ENCODE measurements around the gene TARS2.
A peak's percentile ranks its signal among the peaks of the same experiment; 100 is the strongest.

TARS2 gene

GRCh38 chr1:150513351-150513791, 26.2 kb downstream of the TARS2 start:
- no peak for TF ChIP-seq EGR1 (IDR thresholded peaks at IDR 0.05)
- no peak for TF ChIP-seq RAD21 (IDR thresholded peaks at IDR 0.05; ENCODE audit: low read depth)
- TF ChIP-seq TAF1 (IDR thresholded peaks at IDR 0.05; ENCODE audit: low read depth), result no peak
- no peak for TF ChIP-seq EP300 (IDR thresholded peaks at IDR 0.05; ENCODE audit: borderline replicate concordance)
- no peak for TF ChIP-seq REST (IDR thresholded peaks at IDR 0.05; ENCODE audit: low read depth)
- TF ChIP-seq USF1 (IDR thresholded peaks at IDR 0.05), result no peak
- no peak for TF ChIP-seq TEAD4 (IDR thresholded peaks at IDR 0.05)
- TF ChIP-seq FOXM1 (IDR thresholded peaks at IDR 0.05; ENCODE audit: borderline replicate concordance, low read depth), result no peak
- no peak for TF ChIP-seq CREB1 (IDR thresholded peaks at IDR 0.05; ENCODE audit: low read depth)
- no peak for TF ChIP-seq NFIC (IDR thresholded peaks at IDR 0.05)
- TF ChIP-seq MAX (IDR thresholded peaks at IDR 0.05), result no peak
- TF ChIP-seq TCF12 (IDR thresholded peaks at IDR 0.05; ENCODE audit: low read depth), result no peak
- TF ChIP-seq CEBPB (IDR thresholded peaks at IDR 0.05), result no peak
- no peak for TF ChIP-seq YY1 (IDR thresholded peaks at IDR 0.05; ENCODE audit: low read depth)
- TF ChIP-seq ZBTB7A (IDR thresholded peaks at IDR 0.05; ENCODE audit: low read depth), result no peak

- TF ChIP-seq CREB1 (IDR thresholded peaks at IDR 0.05; ENCODE audit: low read depth), result no peak
- TF ChIP-seq NFIC (IDR thresholded peaks at IDR 0.05), result no peak
- no peak for TF ChIP-seq EP300 (IDR thresholded peaks at IDR 0.05; ENCODE audit: borderline replicate concordance)
- no peak for TF ChIP-seq ZBTB7A (IDR thresholded peaks at IDR 0.05; ENCODE audit: low read depth)
- no peak for TF ChIP-seq YY1 (IDR thresholded peaks at IDR 0.05; ENCODE audit: low read depth)
Measured at GRCh38 chr1:150514260-150514659, 27.0 kb downstream of the TARS2 start.

GRCh38 chr1:150514913-150515327, 27.7 kb downstream of the TARS2 start:
- TF ChIP-seq EGR1 (IDR thresholded peaks at IDR 0.05) (no peak), REST (IDR thresholded peaks at IDR 0.05; ENCODE audit: low read depth) (no peak), CEBPB (IDR thresholded peaks at IDR 0.05) (no peak), TEAD4 (IDR thresholded peaks at IDR 0.05) (no peak), MAX (IDR thresholded peaks at IDR 0.05) (no peak), TCF12 (IDR thresholded peaks at IDR 0.05; ENCODE audit: low read depth) (no peak; the same call in 1 of the 2 replicates), RAD21 (IDR thresholded peaks at IDR 0.05; ENCODE audit: low read depth) (no peak), ZBTB7A (IDR thresholded peaks at IDR 0.05; ENCODE audit: low read depth) (no peak; the same call in 1 of the 2 replicates), USF1 (IDR thresholded peaks at IDR 0.05) (no peak), TAF1 (IDR thresholded peaks at IDR 0.05; ENCODE audit: low read depth) (no peak), EP300 (IDR thresholded peaks at IDR 0.05; ENCODE audit: borderline replicate concordance) (no peak), NFIC (IDR thresholded peaks at IDR 0.05) (no peak), YY1 (IDR thresholded peaks at IDR 0.05; ENCODE audit: low read depth) (no peak), CREB1 (IDR thresholded peaks at IDR 0.05; ENCODE audit: low read depth) (no peak), FOXM1 (IDR thresholded peaks at IDR 0.05; ENCODE audit: borderline replicate concordance, low read depth) (no peak)

GRCh38 chr1:150515328-150516049, 28.3 kb downstream of the TARS2 start, which contains the start of gene FALEC:
Gene FALEC (plus strand): TSS chr1:150515752.
- TF ChIP-seq RAD21 (IDR thresholded peaks at IDR 0.05; ENCODE audit: low read depth) (no peak), REST (IDR thresholded peaks at IDR 0.05; ENCODE audit: low read depth) (no peak), TAF1 (IDR thresholded peaks at IDR 0.05; ENCODE audit: low read depth) (no peak; the same call in 1 of the 2 replicates), TEAD4 (IDR thresholded peaks at IDR 0.05) (no peak), NFIC (IDR thresholded peaks at IDR 0.05) (0 out of 2 replicates have a peak, but pooled peaks have one; percentile 18), ZBTB7A (IDR thresholded peaks at IDR 0.05; ENCODE audit: low read depth) (peak; percentile 44; the same call in 1 of the 2 replicates), MAX (IDR thresholded peaks at IDR 0.05) (peak; percentile 72), TCF12 (IDR thresholded peaks at IDR 0.05; ENCODE audit: low read depth) (no peak), EP300 (IDR thresholded peaks at IDR 0.05; ENCODE audit: borderline replicate concordance) (no peak), EGR1 (IDR thresholded peaks at IDR 0.05) (no peak), YY1 (IDR thresholded peaks at IDR 0.05; ENCODE audit: low read depth) (no peak), FOXM1 (IDR thresholded peaks at IDR 0.05; ENCODE audit: borderline replicate concordance, low read depth) (no peak), CREB1 (IDR thresholded peaks at IDR 0.05; ENCODE audit: low read depth) (no peak), USF1 (IDR thresholded peaks at IDR 0.05) (no peak), CEBPB (IDR thresholded peaks at IDR 0.05) (no peak)
